Mucosa of rectum (tissue), 2 donors: Measurements from ENCODE around the gene OR52H1.

Source experiments
- H3K27ac ChIP-seq, 2 donors: one replicate each; pipeline ENCODE4 v1.7.0; 2013; ENCODE audit warnings: inconsistent platforms in 2 of 2, low read depth in 2 of 2, low read length in 2 of 2
- H3K27me3 ChIP-seq, 2 donors: one replicate each; pipeline ENCODE4 v1.7.0; 2013; ENCODE audit warnings: low read length in 2 of 2; ENCODE audit not compliant: control insufficient read depth in 2 of 2, insufficient read depth in 2 of 2
- H3K36me3 ChIP-seq, 2 donors: one replicate each; pipeline ENCODE4 v1.7.0; 2013; ENCODE audit warnings: low read length in 2 of 2; ENCODE audit not compliant: control insufficient read depth in 2 of 2, insufficient read depth in 2 of 2
- H3K4me1 ChIP-seq, 2 donors: one replicate each; pipeline ENCODE4 v1.7.0; 2013; ENCODE audit warnings: low read length in 2 of 2, mild to moderate bottlenecking in 1 of 2; ENCODE audit not compliant: control insufficient read depth in 2 of 2, insufficient read depth in 2 of 2
- H3K4me3 ChIP-seq, 2 donors: one replicate each; pipeline ENCODE4 v1.7.0; 2013; ENCODE audit warnings: low read length in 2 of 2
- H3K9ac ChIP-seq, 2 donors: one replicate each; pipeline ENCODE4 v1.7.0; 2013; ENCODE audit warnings: low read length in 2 of 2, low read depth in 1 of 2, mild to moderate bottlenecking in 1 of 2
- H3K9me3 ChIP-seq, 2 donors: one replicate each; pipeline ENCODE4 v1.7.0; 2013; ENCODE audit warnings: low read length in 2 of 2; ENCODE audit not compliant: control insufficient read depth in 2 of 2
- donor health status: healthy.
- donor health status: Normal muscosa, but diverticular disease.

Gene OR52H1

DNA sequence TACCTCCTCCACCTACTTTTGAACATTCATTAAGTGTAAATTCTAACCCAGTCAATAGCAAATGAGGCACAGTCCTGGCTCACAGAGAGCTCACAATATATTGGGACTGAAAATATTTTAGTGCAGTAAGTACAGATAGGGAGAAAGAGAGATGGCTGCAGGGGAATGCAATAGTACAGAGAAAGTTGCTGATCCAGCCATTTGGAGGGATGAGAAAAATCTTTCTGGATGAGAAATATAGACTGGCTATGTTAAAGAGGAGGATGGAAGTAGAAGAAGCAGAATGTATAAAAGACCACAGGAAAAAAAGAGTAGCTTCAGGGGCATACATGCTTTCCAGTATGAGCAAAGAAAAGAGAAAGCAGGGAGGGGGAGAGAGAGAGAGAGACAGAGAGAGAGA, 28.8 kb upstream of the OR52H1 start:
- H3K27me3 ChIP-seq = no peaks in the 10 kb centered on the region
- no peak overlapping the region for H3K27ac ChIP-seq
- no peaks in the 10 kb centered on the region for H3K9me3 ChIP-seq
- no peaks in the 10 kb centered on the region for H3K4me1 ChIP-seq
- H3K36me3 ChIP-seq = no peaks in the 10 kb centered on the region
- no peak overlapping the region for H3K4me3 ChIP-seq
- no peak overlapping the region for H3K9ac ChIP-seq

DNA sequence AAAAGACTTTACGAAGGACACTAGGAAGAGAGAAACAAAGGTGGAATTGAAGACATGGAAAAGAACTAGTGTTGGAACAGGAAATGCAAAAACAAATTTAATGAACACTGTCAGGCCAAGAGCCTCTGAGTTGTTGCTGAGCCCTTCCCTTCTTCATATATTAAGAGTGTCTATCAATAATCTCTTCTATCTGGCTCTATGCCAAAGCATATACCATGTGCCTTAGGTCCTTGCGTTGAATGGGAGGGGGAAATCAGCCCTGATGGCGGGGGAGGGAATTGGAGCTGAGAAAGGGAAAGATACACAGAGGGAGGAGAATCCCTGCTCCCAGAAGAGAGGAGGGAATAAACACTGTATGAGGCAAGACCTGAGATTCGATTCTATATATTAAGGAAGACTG, 26.8 kb upstream of the OR52H1 start:
- H3K9me3 ChIP-seq = no peaks in the 10 kb centered on the region
- no peaks in the 10 kb centered on the region for H3K27me3 ChIP-seq
- no peaks in the 10 kb centered on the region for H3K36me3 ChIP-seq
- H3K27ac ChIP-seq = no peak overlapping the region
- no peaks in the 10 kb centered on the region for H3K4me1 ChIP-seq
- H3K9ac ChIP-seq = no peak overlapping the region
- no peak overlapping the region for H3K4me3 ChIP-seq

- Histone ChIP-seq H3K36me3 (no peaks in the 10 kb centered on the region), H3K4me3 (no peak overlapping the region), H3K27ac (no peak overlapping the region), H3K4me1 (no peaks in the 10 kb centered on the region), H3K9ac (no peak overlapping the region), H3K9me3 (no peaks in the 10 kb centered on the region), H3K27me3 (no peaks in the 10 kb centered on the region)
Observed at GRCh38 chr11:5574654-5575053, 26.3 kb upstream of the OR52H1 start.

GRCh38 chr11:5564259-5565019, 16.1 kb upstream of the OR52H1 start:
- H3K4me3 ChIP-seq = no peak overlapping the region
- no peak overlapping the region for H3K9ac ChIP-seq
- H3K36me3 ChIP-seq = no peaks in the 10 kb centered on the region
- no peaks in the 10 kb centered on the region for H3K27me3 ChIP-seq
- no peaks in the 10 kb centered on the region for H3K4me1 ChIP-seq
- no peak overlapping the region for H3K27ac ChIP-seq
- no peaks in the 10 kb centered on the region for H3K9me3 ChIP-seq

DNA sequence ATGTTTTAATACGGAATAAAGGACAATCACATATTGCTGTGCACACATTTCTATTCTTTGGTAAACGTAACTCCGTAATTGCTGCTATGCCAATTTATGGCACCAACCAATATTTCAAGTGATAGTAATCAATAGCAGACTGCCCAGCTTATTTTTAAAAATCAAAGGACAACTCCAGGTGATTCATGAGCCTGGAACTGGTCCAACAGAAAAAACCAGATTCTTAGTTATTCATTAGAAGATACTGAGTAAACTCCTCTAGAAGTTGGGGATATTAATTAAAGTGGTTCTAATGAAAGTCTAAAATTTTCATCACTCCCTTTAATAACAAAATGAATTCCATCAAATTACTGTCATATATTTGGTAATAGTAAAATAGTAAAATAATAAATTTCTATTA, 9.4 kb upstream of the OR52H1 start:
- no peak overlapping the region for H3K4me3 ChIP-seq
- no peak overlapping the region for H3K9ac ChIP-seq
- H3K4me1 ChIP-seq = no peaks in the 10 kb centered on the region
- no peaks in the 10 kb centered on the region for H3K27me3 ChIP-seq
- no peaks in the 10 kb centered on the region for H3K36me3 ChIP-seq
- H3K27ac ChIP-seq = no peak overlapping the region
- H3K9me3 ChIP-seq = no peaks in the 10 kb centered on the region

DNA sequence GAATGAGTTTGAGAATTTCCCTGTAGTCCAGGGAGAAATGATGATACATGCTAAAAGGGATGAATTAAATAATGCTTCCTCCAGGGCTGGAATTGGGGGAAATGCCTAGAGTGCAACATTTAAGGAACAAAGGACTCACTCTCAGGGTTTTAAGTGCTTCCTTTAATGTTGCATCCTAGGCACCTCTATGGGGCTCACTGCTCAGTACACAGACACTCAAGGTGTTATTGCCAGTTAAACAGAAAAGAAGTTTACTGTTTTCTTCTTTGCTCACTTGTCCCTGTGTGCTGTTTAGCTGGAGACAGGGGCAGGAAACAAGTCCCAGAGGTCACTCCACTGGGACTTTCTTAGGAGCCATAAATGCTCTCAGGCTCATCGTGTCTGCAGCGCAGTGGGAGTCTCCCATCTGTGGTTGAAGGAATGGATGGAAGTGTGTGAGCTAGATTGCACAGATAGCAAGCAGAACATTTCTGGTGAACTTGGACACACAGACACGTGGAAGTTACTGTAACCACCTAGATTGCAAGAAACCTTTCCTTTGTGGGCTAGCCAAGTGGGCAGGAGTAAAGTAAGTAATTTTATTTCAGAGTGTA, 8.4 kb upstream of the OR52H1 start:
- no peaks in the 10 kb centered on the region for H3K27me3 ChIP-seq
- H3K4me3 ChIP-seq = no peak overlapping the region
- no peaks in the 10 kb centered on the region for H3K9me3 ChIP-seq
- no peak overlapping the region for H3K9ac ChIP-seq
- no peak overlapping the region for H3K27ac ChIP-seq
- H3K36me3 ChIP-seq = no peaks in the 10 kb centered on the region
- no peaks in the 10 kb centered on the region for H3K4me1 ChIP-seq

- no peaks in the 10 kb centered on the region for H3K27me3 ChIP-seq
- no peaks in the 10 kb centered on the region for H3K36me3 ChIP-seq
- no peaks in the 10 kb centered on the region for H3K9me3 ChIP-seq
- no peaks in the 10 kb centered on the region for H3K4me1 ChIP-seq
- H3K9ac ChIP-seq = no peak overlapping the region
- no peak overlapping the region for H3K4me3 ChIP-seq
- H3K27ac ChIP-seq = no peak overlapping the region
Observed at GRCh38 chr11:5553343-5553742, 5.0 kb upstream of the OR52H1 start.

GRCh38 chr11:5550440-5551095, 2.2 kb upstream of the OR52H1 start:
- Histone ChIP-seq H3K36me3 (no peaks in the 10 kb centered on the region), H3K27ac (no peak overlapping the region), H3K9me3 (no peaks in the 10 kb centered on the region), H3K4me3 (no peak overlapping the region), H3K4me1 (no peaks in the 10 kb centered on the region), H3K27me3 (no peaks in the 10 kb centered on the region), H3K9ac (no peak overlapping the region)

DNA sequence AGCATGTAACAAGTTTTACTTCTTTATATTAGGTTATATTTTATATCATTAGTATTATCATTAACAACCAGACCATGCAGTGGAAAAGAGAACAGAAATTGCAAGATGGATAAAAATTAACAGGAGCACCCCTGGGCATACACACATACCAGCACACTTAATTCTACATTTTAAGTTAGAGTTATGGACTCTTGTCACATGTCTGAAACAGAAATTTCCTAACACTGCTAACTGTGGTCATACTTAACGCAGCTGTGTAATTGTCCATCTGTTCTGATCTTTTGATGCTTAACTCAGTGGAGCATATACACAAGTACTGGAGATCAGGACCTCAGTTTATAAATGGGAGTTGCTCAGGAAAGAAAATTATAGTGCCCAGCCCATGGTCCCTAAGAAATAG, 358 bp downstream of the OR52H1 start:
- no peaks in the 10 kb centered on the region for H3K27me3 ChIP-seq
- no peaks in the 10 kb centered on the region for H3K36me3 ChIP-seq
- H3K27ac ChIP-seq = no peak overlapping the region
- H3K9me3 ChIP-seq = no peaks in the 10 kb centered on the region
- H3K4me1 ChIP-seq = no peaks in the 10 kb centered on the region
- H3K9ac ChIP-seq = no peak overlapping the region
- no peak overlapping the region for H3K4me3 ChIP-seq

DNA sequence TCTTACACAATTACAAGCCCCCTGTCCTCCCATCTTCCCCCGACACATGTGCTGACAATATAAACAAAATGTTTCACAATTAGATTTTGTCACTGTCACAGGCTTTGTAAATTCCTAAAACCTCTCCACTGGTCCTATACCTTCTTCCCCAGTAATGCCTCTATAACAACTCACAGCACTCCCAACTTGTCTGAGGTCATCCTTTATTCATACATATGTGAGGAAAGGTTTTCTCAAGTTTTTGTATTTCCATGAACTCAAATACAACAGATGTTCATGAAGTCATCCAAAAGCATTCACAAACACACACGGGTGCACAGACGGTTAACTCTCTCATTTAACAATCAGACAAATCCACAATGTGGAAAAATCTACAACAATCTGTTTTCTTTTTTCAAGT, 1.9 kb downstream of the OR52H1 start:
- Histone ChIP-seq H3K27ac (no peak overlapping the region), H3K4me3 (no peak overlapping the region), H3K36me3 (no peaks in the 10 kb centered on the region), H3K9ac (no peak overlapping the region), H3K4me1 (no peaks in the 10 kb centered on the region), H3K9me3 (no peaks in the 10 kb centered on the region), H3K27me3 (no peaks in the 10 kb centered on the region)
